Fibroblast of lung (primary cell): ENCODE results near the gene DHRS11. TPM values are rescaled to one million over a fixed set of nuclear protein-coding genes. Genes with fewer than 3 reads are reported as not detected.

Experiments
- DNase-seq, 2 donors: peaks; one replicate each; pipeline versions ENCODE4 v3.0.0 to v3.0.0-alpha.2; 2010; ENCODE audit warnings: low read depth in 2 of 2
- H2AFZ ChIP-seq: 2 replicates; pipeline ENCODE4 v1.5.1; 2012; ENCODE audit warnings: low read length, control low read depth, inconsistent platforms
- H3K27ac ChIP-seq: 2 replicates; pipeline ENCODE4 v1.5.1; 2011; ENCODE audit warnings: low read length, control low read depth; ENCODE audit not compliant: insufficient read depth
- H3K27me3 ChIP-seq: 2 replicates; pipeline ENCODE4 v1.5.1; 2011; ENCODE audit warnings: mild to moderate bottlenecking, low read length; ENCODE audit not compliant: control insufficient read depth, insufficient read depth
- H3K36me3 ChIP-seq: 2 replicates; pipeline ENCODE4 v1.5.1; 2011; ENCODE audit warnings: low read length; ENCODE audit not compliant: control insufficient read depth, insufficient read depth
- H3K4me1 ChIP-seq: 2 replicates; pipeline ENCODE4 v1.5.1; 2011; ENCODE audit warnings: low read length; ENCODE audit not compliant: control insufficient read depth, insufficient read depth; ENCODE audit errors: extremely low read depth
- H3K4me2 ChIP-seq: 2 replicates; pipeline ENCODE4 v1.5.1; 2011; ENCODE audit warnings: low read length, control low read depth; ENCODE audit not compliant: insufficient read depth; ENCODE audit errors: extremely low read depth
- H3K4me3 ChIP-seq, 4 experiments: fragments of 200-600 bp in 1 of 4; sonication (generic) in 1 of 4; replicated peaks in 1 of 4; 2 replicates each; pipeline ENCODE4 v1.5.1; 2011 to 2016; ENCODE audit warnings: low read length in 4 of 4, low read depth in 3 of 4, mild to moderate bottlenecking in 3 of 4, control low read depth in 2 of 4, inconsistent platforms in 1 of 4, mixed read lengths in 1 of 4; ENCODE audit not compliant: insufficient read depth in 1 of 4; ENCODE audit errors: control extremely low read depth in 1 of 4
- H3K79me2 ChIP-seq: 2 replicates; pipeline ENCODE4 v1.5.1; 2012; ENCODE audit warnings: mild to moderate bottlenecking, low read length, inconsistent platforms; ENCODE audit not compliant: control insufficient read depth, insufficient read depth
- H3K9ac ChIP-seq: 2 replicates; pipeline ENCODE4 v1.5.1; 2011; ENCODE audit warnings: mild to moderate bottlenecking, low read length, control low read depth; ENCODE audit not compliant: insufficient read depth
- H3K9me3 ChIP-seq: 2 replicates; pipeline ENCODE4 v1.5.1; 2012; ENCODE audit warnings: low read depth, low read length; ENCODE audit not compliant: control insufficient read depth, insufficient read depth
- H4K20me1 ChIP-seq: 2 replicates; pipeline ENCODE4 v1.5.1; 2011; ENCODE audit warnings: low read length; ENCODE audit not compliant: control insufficient read depth, insufficient read depth; ENCODE audit errors: extremely low read depth
- EZH2 ChIP-seq: IDR thresholded peaks from 2 replicates; pipeline ENCODE4 v1.5.1; 2012; ENCODE audit warnings: low read length, control low read depth, mild to moderate bottlenecking; ENCODE audit errors: missing control alignments
- polyA plus RNA-seq, 2 donors: library from polyadenylated mRNA; depleted of rRNA in 1 of 2; stranded (reverse) in 1 of 2; unstranded in 1 of 2; fragments of >200 nt; gene quantifications; 2 replicates each; pipeline ENCODE4 v1.2.1, GENCODE V29; 2011 to 2012; ENCODE audit warnings: missing spikeins in 1 of 2
- total RNA-seq: library from RNA; depleted of rRNA; stranded (reverse); fragments of >200 nt; gene quantifications from 2 replicates; pipeline ENCODE4 v1.2.1, GENCODE V29; 2014
- TF ChIP-seq, protein P1 (sequence below), 2 donors: IDR thresholded peaks in 1 of 2; conservative IDR thresholded peaks in 1 of 2; 1 replicate in 1 of 2; 2 replicates in 1 of 2; pipeline ENCODE4 v1.5.1; 2011 to 2012; ENCODE audit warnings: low read length in 2 of 2, control low read depth in 1 of 2, inconsistent platforms in 1 of 2, low read depth in 1 of 2, mild to moderate bottlenecking in 1 of 2

The DHRS11 gene
- total and polyA plus RNA-seq, 2 donors (not counting 1 experiment from before 2014, with no cell fraction given): 4.6 to 5.9 TPM

DNA sequence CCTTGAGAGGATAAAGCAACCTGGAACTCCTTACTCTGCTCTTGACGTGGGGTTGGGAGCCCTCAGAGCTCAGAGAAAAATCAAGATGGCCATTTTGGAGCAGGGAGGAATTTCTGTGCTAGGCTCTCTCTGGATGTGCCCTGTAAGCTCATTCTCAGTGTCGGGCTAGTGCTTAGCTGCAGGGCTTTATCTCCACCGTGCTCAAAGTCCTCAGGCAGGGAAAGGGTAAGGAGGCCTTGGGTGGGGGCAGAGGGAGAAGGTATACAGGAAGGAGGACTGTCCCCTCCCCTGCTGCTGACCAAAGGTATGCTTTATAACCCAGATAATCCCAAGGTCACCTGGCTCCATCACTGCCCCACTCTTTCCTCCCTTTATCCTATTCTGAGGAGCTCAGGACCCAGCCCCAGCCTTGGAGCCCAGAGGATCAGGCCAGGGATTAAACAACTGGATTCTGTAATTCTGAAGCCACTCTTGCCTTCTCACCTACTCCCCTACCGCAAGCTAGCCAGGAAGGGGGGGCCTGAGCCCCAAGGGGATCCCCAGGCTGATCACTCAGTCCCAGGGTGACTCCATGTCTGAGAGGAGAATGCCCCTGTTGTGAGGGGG, 1.1 kb downstream of the DHRS11 start:
- Histone ChIP-seq H3K9ac (no peak overlapping the region), H3K36me3 (peaks cover 1% of the 10 kb centered on the region), H3K4me2 (peak overlapping the region; percentile 89), H3K79me2 (no peaks in the 10 kb centered on the region), H3K4me1 (peaks cover 5% of the 10 kb centered on the region), H3K9me3 (no peaks in the 10 kb centered on the region), H3K27me3 (no peaks in the 10 kb centered on the region), H3K4me3 (peak overlapping the region; percentile 56 to 75 (median 64)), H3K27ac (no peak overlapping the region), H2AFZ (no peak overlapping the region), H4K20me1 (no peaks in the 10 kb centered on the region)
- DNase-seq: no peak
- TF ChIP-seq, protein P1, sequence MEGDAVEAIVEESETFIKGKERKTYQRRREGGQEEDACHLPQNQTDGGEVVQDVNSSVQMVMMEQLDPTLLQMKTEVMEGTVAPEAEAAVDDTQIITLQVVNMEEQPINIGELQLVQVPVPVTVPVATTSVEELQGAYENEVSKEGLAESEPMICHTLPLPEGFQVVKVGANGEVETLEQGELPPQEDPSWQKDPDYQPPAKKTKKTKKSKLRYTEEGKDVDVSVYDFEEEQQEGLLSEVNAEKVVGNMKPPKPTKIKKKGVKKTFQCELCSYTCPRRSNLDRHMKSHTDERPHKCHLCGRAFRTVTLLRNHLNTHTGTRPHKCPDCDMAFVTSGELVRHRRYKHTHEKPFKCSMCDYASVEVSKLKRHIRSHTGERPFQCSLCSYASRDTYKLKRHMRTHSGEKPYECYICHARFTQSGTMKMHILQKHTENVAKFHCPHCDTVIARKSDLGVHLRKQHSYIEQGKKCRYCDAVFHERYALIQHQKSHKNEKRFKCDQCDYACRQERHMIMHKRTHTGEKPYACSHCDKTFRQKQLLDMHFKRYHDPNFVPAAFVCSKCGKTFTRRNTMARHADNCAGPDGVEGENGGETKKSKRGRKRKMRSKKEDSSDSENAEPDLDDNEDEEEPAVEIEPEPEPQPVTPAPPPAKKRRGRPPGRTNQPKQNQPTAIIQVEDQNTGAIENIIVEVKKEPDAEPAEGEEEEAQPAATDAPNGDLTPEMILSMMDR (conservative IDR thresholded peaks at IDR 0.05 in 1 of 2, IDR thresholded peaks at IDR 0.05 in 1 of 2; ENCODE audit: low read depth in 1 of 2, low read length in 2 of 2): no peak
- TF ChIP-seq EZH2: no peak

DNA sequence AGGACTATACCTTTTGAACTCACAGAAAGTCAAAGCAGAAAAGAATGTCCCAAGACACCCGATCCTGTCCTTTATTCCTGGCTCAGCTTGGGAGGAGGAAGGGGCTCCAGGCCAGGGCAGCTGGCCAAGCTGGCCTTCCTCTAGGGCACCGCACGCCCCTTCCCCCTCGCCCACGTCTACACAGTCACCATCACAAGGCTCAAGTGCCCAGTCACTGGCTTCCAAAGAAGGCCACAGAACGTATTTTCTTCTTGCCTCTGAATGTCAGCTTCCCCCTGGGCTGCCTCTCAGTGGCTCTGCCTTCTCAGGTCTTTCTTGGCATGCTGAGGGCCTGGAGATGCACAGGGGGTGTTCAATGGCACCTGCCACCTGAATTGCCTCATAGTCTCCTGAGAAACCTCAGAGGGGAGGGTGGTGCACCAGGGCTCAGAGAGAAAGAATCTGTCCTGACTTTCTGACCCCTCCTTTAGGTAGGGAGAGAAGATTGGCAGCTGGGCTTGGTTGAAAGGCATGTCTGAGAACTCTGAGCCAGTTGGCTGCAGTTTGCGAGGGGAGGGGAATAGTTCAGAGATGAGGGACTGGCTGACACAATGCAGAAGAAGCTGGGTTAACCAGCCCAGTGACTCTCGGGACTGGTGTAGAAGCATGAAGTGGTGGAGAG, 2.1 kb downstream of the DHRS11 start:
- peak in 1 of 2 donors; percentile 5 for DNase-seq
- no peak overlapping the region for H3K9ac ChIP-seq
- no peaks in the 10 kb centered on the region for H3K79me2 ChIP-seq
- no peaks in the 10 kb centered on the region for H4K20me1 ChIP-seq
- no peak overlapping the region for H3K4me2 ChIP-seq
- TF ChIP-seq, protein P1 (conservative IDR thresholded peaks at IDR 0.05 in 1 of 2, IDR thresholded peaks at IDR 0.05 in 1 of 2; ENCODE audit: low read depth in 1 of 2, low read length in 2 of 2): no peak
- TF ChIP-seq EZH2: no peak
- H2AFZ ChIP-seq: no peak overlapping the region
- H3K4me1 ChIP-seq: peaks cover 5% of the 10 kb centered on the region
- H3K27me3 ChIP-seq: no peaks in the 10 kb centered on the region
- no peak overlapping the region for H3K4me3 ChIP-seq
- no peak overlapping the region for H3K27ac ChIP-seq
- H3K36me3 ChIP-seq: no peaks in the 10 kb centered on the region
- no peaks in the 10 kb centered on the region for H3K9me3 ChIP-seq

DNA sequence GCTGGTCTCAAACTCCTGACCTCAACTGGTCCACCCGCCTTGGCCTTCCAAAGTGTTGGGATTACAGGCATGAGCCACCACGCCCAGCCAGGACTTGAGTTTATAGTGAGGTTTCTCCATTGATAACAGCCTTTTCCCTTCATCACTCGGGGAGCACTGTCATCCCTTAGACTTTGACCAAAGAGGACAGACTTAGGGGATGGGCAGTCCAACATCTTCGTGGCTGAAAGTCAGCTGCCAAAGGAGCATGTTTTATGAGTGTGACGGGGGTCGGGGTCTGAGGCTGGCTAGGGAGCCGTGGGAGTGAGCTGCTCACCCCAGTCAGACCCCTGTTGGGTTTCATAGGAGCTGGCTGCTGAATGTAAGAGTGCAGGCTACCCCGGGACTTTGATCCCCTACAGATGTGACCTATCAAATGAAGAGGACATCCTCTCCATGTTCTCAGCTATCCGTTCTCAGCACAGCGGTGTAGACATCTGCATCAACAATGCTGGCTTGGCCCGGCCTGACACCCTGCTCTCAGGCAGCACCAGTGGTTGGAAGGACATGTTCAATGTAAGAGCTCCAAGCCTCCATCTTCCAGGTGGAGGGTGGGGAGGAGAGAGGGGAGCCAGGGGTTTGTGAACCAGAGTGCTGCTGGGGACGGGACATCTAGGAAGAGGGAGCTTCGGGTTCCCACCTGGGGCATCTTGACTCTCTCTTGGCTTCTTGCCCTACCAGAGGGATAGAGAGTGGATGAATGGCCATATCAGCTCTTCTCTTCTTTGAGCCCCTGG, 3.1 kb downstream of the DHRS11 start:
- Histone ChIP-seq H3K27ac (no peak overlapping the region), H3K4me3 (no peak overlapping the region), H3K9ac (no peak overlapping the region), H3K4me2 (no peak overlapping the region), H3K79me2 (no peaks in the 10 kb centered on the region), H3K4me1 (peaks cover 5% of the 10 kb centered on the region), H2AFZ (no peak overlapping the region), H3K27me3 (no peaks in the 10 kb centered on the region), H3K36me3 (no peaks in the 10 kb centered on the region), H3K9me3 (no peaks in the 10 kb centered on the region), H4K20me1 (no peaks in the 10 kb centered on the region)
- TF ChIP-seq, protein P1 (conservative IDR thresholded peaks at IDR 0.05 in 1 of 2, IDR thresholded peaks at IDR 0.05 in 1 of 2; ENCODE audit: low read depth in 1 of 2, low read length in 2 of 2): no peak
- no peak for TF ChIP-seq EZH2
- no peak for DNase-seq
